Loucy (cell line): ENCODE results near the gene IGSF6.
"Not testable (repeated sequence)": the region's sequence is repeated elsewhere in the genome, so short reads cannot be mapped to it uniquely, and the experiment has no call there.

ENCODE experiments used
- H2AFZ ChIP-seq: fragments of 200-600 bp; sonication (generic); 2 replicates; pipeline ENCODE4 v1.6.0; 2016; ENCODE audit warnings: antibody characterized with exemption, mild to moderate bottlenecking, low read length, moderate library complexity
- H3F3A ChIP-seq: fragments of 200-600 bp; 2 replicates; pipeline ENCODE4 v1.6.0; 2016; ENCODE audit warnings: antibody characterized with exemption, low read depth, mild to moderate bottlenecking
- H3K27me3 ChIP-seq: fragments of 200-600 bp; sonication (generic); 2 replicates; pipeline ENCODE4 v1.6.1; 2014; ENCODE audit warnings: low read length, mild to moderate bottlenecking; ENCODE audit not compliant: insufficient read depth, poor library complexity, severe bottlenecking
- H3K36me3 ChIP-seq: fragments of 200-600 bp; sonication (generic); 2 replicates; pipeline ENCODE4 v1.6.1; 2016; ENCODE audit warnings: low read length; ENCODE audit not compliant: insufficient read depth
- H3K4me1 ChIP-seq: fragments of 200-600 bp; sonication (generic); 2 replicates; pipeline ENCODE4 v1.5.1; 2014; ENCODE audit warnings: low read length, mild to moderate bottlenecking; ENCODE audit not compliant: insufficient read depth, poor library complexity, severe bottlenecking
- H3K4me2 ChIP-seq: fragments of 200-600 bp; sonication (generic); 2 replicates; pipeline ENCODE4 v1.6.0; 2014; ENCODE audit warnings: antibody characterized with exemption, low read length, low read depth, mild to moderate bottlenecking; ENCODE audit not compliant: poor library complexity, severe bottlenecking
- H3K4me3 ChIP-seq: fragments of 200-600 bp; sonication (generic); 2 replicates; pipeline ENCODE4 v1.5.1; 2014; ENCODE audit warnings: low read length, mild to moderate bottlenecking, mixed read lengths; ENCODE audit not compliant: poor library complexity, severe bottlenecking
- H3K79me2 ChIP-seq: fragments of 200-600 bp; sonication (generic); 2 replicates; pipeline ENCODE4 v1.6.1; 2014; ENCODE audit warnings: low read length; ENCODE audit not compliant: insufficient read depth
- H3K9ac ChIP-seq: fragments of 200-600 bp; sonication (generic); 2 replicates; pipeline ENCODE4 v1.6.0; 2014; ENCODE audit warnings: mild to moderate bottlenecking, low read depth, low read length, moderate library complexity; ENCODE audit not compliant: poor library complexity, severe bottlenecking
- H3K9me2 ChIP-seq: fragments of 200-600 bp; sonication (generic); replicated peaks from 2 replicates; pipeline ENCODE4 v1.6.1; 2016; ENCODE audit warnings: low read depth, low read length, mixed read lengths
- H3K9me3 ChIP-seq: fragments of 200-600 bp; sonication (generic); 2 replicates; pipeline ENCODE4 v1.6.1; 2014; ENCODE audit warnings: mild to moderate bottlenecking, antibody characterized with exemption, low read length, low read depth; ENCODE audit not compliant: insufficient read depth
- H4K20me1 ChIP-seq: fragments of 200-600 bp; sonication (generic); 2 replicates; pipeline ENCODE4 v1.6.0; 2014; ENCODE audit warnings: antibody characterized with exemption, low read length, mild to moderate bottlenecking; ENCODE audit not compliant: insufficient read depth, poor library complexity, severe bottlenecking
- CTCF ChIP-seq: fragments of 200-600 bp; sonication (generic); conservative IDR thresholded peaks from 2 replicates; pipeline ENCODE4 v1.5.1; 2014; ENCODE audit warnings: mild to moderate bottlenecking, antibody characterized with exemption, low read length
- EZH2phosphoT487 ChIP-seq: fragments of 200-600 bp; IDR thresholded peaks from 2 replicates; pipeline ENCODE4 v1.6.1; 2018; ENCODE audit warnings: antibody characterized with exemption, mild to moderate bottlenecking, moderate library complexity, borderline replicate concordance

IGSF6 gene

GRCh38 chr16:21638573-21638975 lies 13.8 kb downstream of the IGSF6 start:
- Histone ChIP-seq H3K9me3 (no peaks in the 10 kb centered on the region), H3K79me2 (peaks cover 18% of the 10 kb centered on the region), H3K36me3 (peaks cover 7% of the 10 kb centered on the region; the same call in 1 of the 2 replicates), H3K4me2 (no peak overlapping the region), H3K4me1 (peaks cover 8% of the 10 kb centered on the region), H3F3A (no peaks in the 10 kb centered on the region; the same call in 1 of the 2 replicates), H2AFZ (no peak overlapping the region), H3K27me3 (no peaks in the 10 kb centered on the region), H3K9ac (no peak overlapping the region), H3K9me2 (no peaks in the 10 kb centered on the region), H3K4me3 (no peak overlapping the region), H4K20me1 (peaks cover 8% of the 10 kb centered on the region)
- TF ChIP-seq EZH2phosphoT487 (no peak), CTCF (no peak)

DNA sequence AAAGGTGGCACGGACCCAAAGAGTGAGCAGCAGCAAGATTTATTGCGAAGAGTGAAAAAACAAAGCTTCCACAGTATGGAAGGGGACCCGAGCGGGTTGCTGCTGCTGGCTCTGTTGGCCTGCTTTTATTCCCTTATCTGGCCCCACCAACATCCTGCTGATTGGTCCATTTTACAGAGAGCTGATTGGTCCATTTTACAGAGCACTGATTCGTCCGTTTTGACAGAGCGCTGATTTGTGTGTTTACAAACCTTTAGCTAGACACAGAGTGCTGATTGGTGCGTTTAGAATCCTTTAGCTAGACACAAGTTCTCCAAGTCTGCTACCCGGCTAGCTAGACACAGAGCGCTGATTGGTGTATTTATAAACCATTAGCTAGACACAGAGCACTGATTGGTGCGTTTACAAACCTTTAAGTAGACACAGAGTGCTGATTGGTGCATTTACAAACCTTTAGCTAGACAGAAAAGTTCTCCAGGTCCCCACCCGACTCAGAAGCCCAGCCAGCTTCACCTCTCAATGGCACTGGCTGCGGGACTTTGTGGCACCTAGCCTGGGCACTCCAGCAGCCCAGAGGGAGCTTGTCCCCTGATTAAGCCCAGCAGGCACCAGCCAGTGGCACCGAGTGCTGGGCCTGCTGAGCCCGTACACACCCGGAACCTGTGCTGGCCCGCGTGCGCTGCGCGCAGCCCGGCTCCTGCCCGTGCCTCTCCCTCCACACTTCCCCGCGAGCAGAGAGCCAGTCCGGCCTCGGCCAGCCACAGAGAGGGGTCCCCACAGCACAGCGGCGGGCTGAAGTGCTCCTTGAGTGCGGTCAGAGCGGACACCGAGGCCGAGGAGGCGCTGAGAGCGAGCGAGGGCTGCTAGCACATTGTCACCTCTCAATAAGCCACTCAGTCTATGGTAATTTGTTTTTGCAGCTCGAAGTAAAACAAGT lies 15.1 kb downstream of the IGSF6 start:
- Histone ChIP-seq H3K4me2 (no peak overlapping the region), H3K9ac (no peak overlapping the region), H3K4me3 (no peak overlapping the region), H3K4me1 (peaks cover 8% of the 10 kb centered on the region), H3K27me3 (no peaks in the 10 kb centered on the region), H3F3A (no peaks in the 10 kb centered on the region; the same call in 1 of the 2 replicates), H3K79me2 (peaks cover 13% of the 10 kb centered on the region; the same call in 1 of the 2 replicates), H3K9me2 (no peaks in the 10 kb centered on the region), H4K20me1 (peaks cover 8% of the 10 kb centered on the region), H2AFZ (no peak overlapping the region), H3K9me3 (no peaks in the 10 kb centered on the region), H3K36me3 (peaks cover 7% of the 10 kb centered on the region; the same call in 1 of the 2 replicates)
- TF ChIP-seq CTCF (no peak), EZH2phosphoT487 (no peak)

DNA sequence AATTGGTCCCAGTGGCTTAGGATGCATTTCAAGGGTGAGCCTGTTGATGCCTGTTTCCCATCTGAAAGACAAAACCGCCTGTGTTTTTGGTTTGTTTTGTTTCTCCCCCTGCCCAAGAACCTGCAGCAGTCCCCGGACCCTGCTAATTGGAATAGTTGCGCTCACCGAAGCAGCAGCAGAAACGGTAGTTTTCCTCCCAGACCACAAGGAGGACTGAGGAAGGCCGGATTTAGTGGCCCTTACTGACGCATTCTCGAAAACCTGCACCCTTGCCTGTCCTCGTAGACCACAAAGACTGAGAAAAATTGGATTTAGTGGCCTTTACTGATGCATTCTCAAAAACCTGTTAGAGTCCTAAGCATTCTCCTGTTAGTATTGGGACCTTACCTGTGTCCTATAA lies 16.7 kb downstream of the IGSF6 start:
- H3K27me3 ChIP-seq, H3K9me3 ChIP-seq, H3K9me2 ChIP-seq, H3K9ac ChIP-seq, H4K20me1 ChIP-seq, H3F3A ChIP-seq, H3K4me1 ChIP-seq, H3K4me3 ChIP-seq, H2AFZ ChIP-seq, H3K4me2 ChIP-seq, H3K79me2 ChIP-seq, H3K36me3 ChIP-seq: not testable (repeated sequence)
